ENCODE results near the gene LDLR.
"Not testable (repeated sequence)": the region's sequence is repeated elsewhere in the genome, so short reads cannot be mapped to it uniquely, and the experiment has no call there.

The LDLR gene

GRCh38 chr19:11106477-11106876 is 17.2 kb downstream of the LDLR start:
- no peak for DNase-seq (ENCODE audit: low read depth, low spot score)
- Histone ChIP-seq H3K9me3 (ENCODE audit: low read depth, low read length) (no peaks in the 10 kb centered on the region), H3K9ac (ENCODE audit: insufficient read length) (no peak overlapping the region), H3K4me3 (no peak overlapping the region), H3K27ac (no peak overlapping the region), H3K36me3 (ENCODE audit: insufficient read depth, low read length) (peaks cover 92% of the 10 kb centered on the region)
- TF ChIP-seq POLR2AphosphoS5 (IDR thresholded peaks at IDR 0.05; ENCODE audit: borderline replicate concordance, low read depth, low read length) (no peak), FOXP2 (optimal IDR thresholded peaks at IDR 0.05; ENCODE audit: control extremely low read depth, extremely low read length, insufficient read depth) (no peak), EZH2 (IDR thresholded peaks at IDR 0.05) (no peak)

DNA sequence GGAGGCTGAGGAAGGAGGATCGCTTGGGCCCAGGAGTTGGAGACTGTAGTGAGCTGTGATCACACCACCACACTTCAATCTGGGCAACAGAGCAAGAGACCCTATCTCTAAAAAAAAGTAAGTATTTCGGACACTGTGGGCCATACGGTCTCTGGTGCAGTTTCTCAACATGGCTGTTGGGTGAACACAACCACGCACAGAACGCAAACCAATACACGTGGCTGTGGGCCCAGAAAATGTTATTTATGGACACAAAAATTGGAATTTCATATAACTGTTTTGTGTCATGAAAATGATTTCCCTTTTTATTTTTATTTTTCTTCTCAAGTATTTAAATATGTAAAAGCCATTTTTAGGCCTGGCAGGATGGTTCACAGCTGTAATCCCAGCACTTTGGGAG is 19.5 kb downstream of the LDLR start:
- H3K9ac ChIP-seq (ENCODE audit: insufficient read length), result no peak overlapping the region
- H3K36me3 ChIP-seq (ENCODE audit: insufficient read depth, low read length), result peaks cover 92% of the 10 kb centered on the region
- no peak for DNase-seq (ENCODE audit: low read depth, low spot score)
- TF ChIP-seq FOXP2 (optimal IDR thresholded peaks at IDR 0.05; ENCODE audit: control extremely low read depth, extremely low read length, insufficient read depth), result no peak
- TF ChIP-seq EZH2 (IDR thresholded peaks at IDR 0.05), result no peak
- no peak for TF ChIP-seq POLR2AphosphoS5 (IDR thresholded peaks at IDR 0.05; ENCODE audit: borderline replicate concordance, low read depth, low read length)
- H3K27ac ChIP-seq, result no peak overlapping the region
- H3K9me3 ChIP-seq (ENCODE audit: low read depth, low read length), result no peaks in the 10 kb centered on the region
- no peak overlapping the region for H3K4me3 ChIP-seq

DNA sequence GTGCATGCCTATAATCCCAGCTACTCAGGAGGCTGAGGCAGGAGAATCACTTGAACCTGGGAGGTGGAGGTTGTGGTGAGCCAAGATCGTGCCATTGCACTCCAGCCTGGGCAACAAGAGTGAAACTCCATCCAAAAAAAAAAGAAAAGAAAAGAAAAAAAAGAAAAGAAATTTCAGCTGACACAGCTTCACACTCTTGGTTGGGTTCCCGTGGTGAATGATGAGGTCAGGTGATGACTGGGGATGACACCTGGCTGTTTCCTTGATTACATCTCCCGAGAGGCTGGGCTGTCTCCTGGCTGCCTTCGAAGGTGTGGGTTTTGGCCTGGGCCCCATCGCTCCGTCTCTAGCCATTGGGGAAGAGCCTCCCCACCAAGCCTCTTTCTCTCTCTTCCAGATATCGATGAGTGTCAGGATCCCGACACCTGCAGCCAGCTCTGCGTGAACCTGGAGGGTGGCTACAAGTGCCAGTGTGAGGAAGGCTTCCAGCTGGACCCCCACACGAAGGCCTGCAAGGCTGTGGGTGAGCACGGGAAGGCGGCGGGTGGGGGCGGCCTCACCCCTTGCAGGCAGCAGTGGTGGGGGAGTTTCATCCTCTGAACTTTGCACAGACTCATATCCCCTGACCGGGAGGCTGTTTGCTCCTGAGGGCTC is 22.0 kb downstream of the LDLR start:
- Histone ChIP-seq H3K36me3 (ENCODE audit: insufficient read depth, low read length) (peaks cover 93% of the 10 kb centered on the region), H3K4me3 (no peak overlapping the region), H3K9ac (ENCODE audit: insufficient read length) (no peak overlapping the region), H3K27ac (no peak overlapping the region), H3K9me3 (ENCODE audit: low read depth, low read length) (no peaks in the 10 kb centered on the region)
- no peak for DNase-seq (ENCODE audit: low read depth, low spot score)
- TF ChIP-seq EZH2 (IDR thresholded peaks at IDR 0.05), result no peak
- no peak for TF ChIP-seq POLR2AphosphoS5 (IDR thresholded peaks at IDR 0.05; ENCODE audit: borderline replicate concordance, low read depth, low read length)
- no peak for TF ChIP-seq FOXP2 (optimal IDR thresholded peaks at IDR 0.05; ENCODE audit: control extremely low read depth, extremely low read length, insufficient read depth)

DNA sequence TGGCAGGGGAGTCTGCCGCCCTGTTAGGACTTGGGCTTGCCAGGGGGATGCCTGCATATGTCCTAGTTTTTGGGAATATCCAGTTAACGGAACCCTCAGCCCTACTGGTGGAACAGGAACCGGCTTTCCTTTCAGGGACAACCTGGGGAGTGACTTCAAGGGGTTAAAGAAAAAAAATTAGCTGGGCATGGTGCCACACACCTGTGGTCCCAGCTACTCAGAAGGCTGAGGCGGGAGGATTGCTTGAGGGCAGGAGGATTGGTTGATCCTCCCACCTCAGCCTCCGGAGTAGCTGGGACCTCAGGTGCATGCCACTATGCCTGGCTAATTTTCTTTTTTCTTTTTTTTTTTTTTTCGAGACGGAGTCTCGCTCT is 22.5 kb downstream of the LDLR start:
- no peak overlapping the region for H3K4me3 ChIP-seq
- H3K9ac ChIP-seq (ENCODE audit: insufficient read length), result no peak overlapping the region
- peaks cover 93% of the 10 kb centered on the region for H3K36me3 ChIP-seq (ENCODE audit: insufficient read depth, low read length)
- H3K9me3 ChIP-seq (ENCODE audit: low read depth, low read length), result no peaks in the 10 kb centered on the region
- TF ChIP-seq POLR2AphosphoS5 (IDR thresholded peaks at IDR 0.05; ENCODE audit: borderline replicate concordance, low read depth, low read length) (no peak), FOXP2 (optimal IDR thresholded peaks at IDR 0.05; ENCODE audit: control extremely low read depth, extremely low read length, insufficient read depth) (no peak), EZH2 (IDR thresholded peaks at IDR 0.05) (no peak)
- no peak for DNase-seq (ENCODE audit: low read depth, low spot score)
- H3K27ac ChIP-seq, result no peak overlapping the region

DNA sequence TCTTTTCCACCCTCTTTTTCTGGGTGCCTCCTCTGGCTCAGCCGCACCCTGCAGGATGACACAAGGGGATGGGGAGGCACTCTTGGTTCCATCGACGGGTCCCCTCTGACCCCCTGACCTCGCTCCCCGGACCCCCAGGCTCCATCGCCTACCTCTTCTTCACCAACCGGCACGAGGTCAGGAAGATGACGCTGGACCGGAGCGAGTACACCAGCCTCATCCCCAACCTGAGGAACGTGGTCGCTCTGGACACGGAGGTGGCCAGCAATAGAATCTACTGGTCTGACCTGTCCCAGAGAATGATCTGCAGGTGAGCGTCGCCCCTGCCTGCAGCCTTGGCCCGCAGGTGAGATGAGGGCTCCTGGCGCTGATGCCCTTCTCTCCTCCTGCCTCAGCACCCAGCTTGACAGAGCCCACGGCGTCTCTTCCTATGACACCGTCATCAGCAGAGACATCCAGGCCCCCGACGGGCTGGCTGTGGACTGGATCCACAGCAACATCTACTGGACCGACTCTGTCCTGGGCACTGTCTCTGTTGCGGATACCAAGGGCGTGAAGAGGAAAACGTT is 24.0 kb downstream of the LDLR start:
- no peak overlapping the region for H3K9ac ChIP-seq (ENCODE audit: insufficient read length)
- no peaks in the 10 kb centered on the region for H3K9me3 ChIP-seq (ENCODE audit: low read depth, low read length)
- H3K4me3 ChIP-seq, result no peak overlapping the region
- H3K36me3 ChIP-seq (ENCODE audit: insufficient read depth, low read length), result peaks cover 96% of the 10 kb centered on the region
- TF ChIP-seq FOXP2 (optimal IDR thresholded peaks at IDR 0.05; ENCODE audit: control extremely low read depth, extremely low read length, insufficient read depth) (no peak), EZH2 (IDR thresholded peaks at IDR 0.05) (no peak), POLR2AphosphoS5 (IDR thresholded peaks at IDR 0.05; ENCODE audit: borderline replicate concordance, low read depth, low read length) (no peak)
- no peak overlapping the region for H3K27ac ChIP-seq
- no peak for DNase-seq (ENCODE audit: low read depth, low spot score)

DNA sequence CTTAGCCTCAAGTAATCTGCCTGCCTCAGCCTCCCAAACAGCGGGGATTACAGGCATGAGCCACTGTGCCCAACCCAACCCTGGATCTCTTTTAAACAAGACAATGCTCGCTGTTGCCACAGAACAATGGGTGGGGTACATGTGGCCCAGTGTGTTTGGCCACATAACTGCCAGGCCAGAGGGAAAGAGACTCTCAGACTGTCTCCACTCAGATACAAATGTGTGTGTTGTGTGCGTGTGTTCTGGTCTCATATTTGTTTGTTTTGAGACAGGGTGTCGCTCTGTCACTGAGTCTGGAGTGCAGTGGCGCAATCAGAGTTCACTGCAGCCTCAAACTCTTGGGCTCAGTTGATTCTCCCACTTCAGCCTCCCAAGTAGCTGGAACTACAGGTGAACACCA is 25.8 kb downstream of the LDLR start:
- Histone ChIP-seq H3K9me3 (ENCODE audit: low read depth, low read length) (no peaks in the 10 kb centered on the region), H3K27ac (no peak overlapping the region), H3K36me3 (ENCODE audit: insufficient read depth, low read length) (peaks cover 96% of the 10 kb centered on the region), H3K4me3 (no peak overlapping the region), H3K9ac (ENCODE audit: insufficient read length) (no peak overlapping the region)
- TF ChIP-seq EZH2 (IDR thresholded peaks at IDR 0.05) (no peak), POLR2AphosphoS5 (IDR thresholded peaks at IDR 0.05; ENCODE audit: borderline replicate concordance, low read depth, low read length) (peak; percentile 20; the same call in 1 of the 2 replicates), FOXP2 (optimal IDR thresholded peaks at IDR 0.05; ENCODE audit: control extremely low read depth, extremely low read length, insufficient read depth) (no peak)
- no peak for DNase-seq (ENCODE audit: low read depth, low spot score)

GRCh38 chr19:11115895-11116446 is 26.7 kb downstream of the LDLR start:
- Histone ChIP-seq H3K36me3 (ENCODE audit: insufficient read depth, low read length) (peaks cover 97% of the 10 kb centered on the region), H3K9ac (ENCODE audit: insufficient read length) (no peak overlapping the region), H3K9me3 (ENCODE audit: low read depth, low read length) (no peaks in the 10 kb centered on the region), H3K4me3 (no peak overlapping the region), H3K27ac (no peak overlapping the region)
- DNase-seq (ENCODE audit: low read depth, low spot score), result no peak
- TF ChIP-seq POLR2AphosphoS5 (IDR thresholded peaks at IDR 0.05; ENCODE audit: borderline replicate concordance, low read depth, low read length) (no peak), FOXP2 (optimal IDR thresholded peaks at IDR 0.05; ENCODE audit: control extremely low read depth, extremely low read length, insufficient read depth) (no peak), EZH2 (IDR thresholded peaks at IDR 0.05) (no peak)

GRCh38 chr19:11116507-11116906 is 27.2 kb downstream of the LDLR start:
- Histone ChIP-seq H3K9me3 (ENCODE audit: low read depth, low read length) (no peaks in the 10 kb centered on the region), H3K4me3 (no peak overlapping the region), H3K27ac (no peak overlapping the region), H3K36me3 (ENCODE audit: insufficient read depth, low read length) (peaks cover 97% of the 10 kb centered on the region), H3K9ac (ENCODE audit: insufficient read length) (no peak overlapping the region)
- DNase-seq (ENCODE audit: low read depth, low spot score), result no peak
- TF ChIP-seq FOXP2 (optimal IDR thresholded peaks at IDR 0.05; ENCODE audit: control extremely low read depth, extremely low read length, insufficient read depth) (no peak), EZH2 (IDR thresholded peaks at IDR 0.05) (no peak), POLR2AphosphoS5 (IDR thresholded peaks at IDR 0.05; ENCODE audit: borderline replicate concordance, low read depth, low read length) (no peak)

DNA sequence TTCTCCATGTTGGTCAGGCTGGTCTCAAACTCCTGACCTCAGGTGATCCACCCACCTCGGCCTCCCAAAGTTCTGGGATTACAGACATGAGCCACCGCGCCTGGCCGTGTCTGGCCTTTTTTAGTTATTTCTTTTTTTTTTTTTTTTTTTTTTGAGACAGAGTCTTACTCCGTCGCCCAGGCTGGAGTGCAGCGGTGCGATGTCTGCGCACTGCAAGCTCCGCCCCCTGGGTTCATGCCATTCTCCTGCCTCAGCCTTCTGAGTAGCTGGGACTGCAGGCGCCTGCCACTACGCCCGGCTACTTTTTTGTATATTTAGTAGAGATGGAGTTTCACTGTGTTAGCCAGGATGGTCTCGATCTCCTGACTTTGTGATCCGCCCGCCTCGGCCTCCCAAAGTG is 32.7 kb downstream of the LDLR start:
- H3K36me3 ChIP-seq (ENCODE audit: insufficient read depth, low read length), result peaks cover 83% of the 10 kb centered on the region
- not testable (repeated sequence) for DNase-seq (ENCODE audit: low read depth, low spot score); H3K27ac ChIP-seq; H3K9ac ChIP-seq (ENCODE audit: insufficient read length); H3K4me3 ChIP-seq; H3K9me3 ChIP-seq (ENCODE audit: low read depth, low read length)
